Upper lobe of left lung (tissue), 4 donors: ENCODE results near the gene CHIT1.

ENCODE experiments used
- POLR2A ChIP-seq, 4 donors: fragments of 450-650 bp; IDR thresholded peaks; one replicate each; pipeline ENCODE4 v1.5.1; 2016 to 2017; ENCODE audit warnings: antibody characterized with exemption in 4 of 4, mild to moderate bottlenecking in 2 of 4
- POLR2AphosphoS5 ChIP-seq, 2 donors: sonication (generic); formaldehyde crosslinking; IDR thresholded peaks; one replicate each; pipeline ENCODE4 v1.5.1; 2017; ENCODE audit warnings: antibody characterized with exemption in 2 of 2
- TF ChIP-seq, protein P1 (sequence below), 6 experiments: fragments of 450-650 bp in 4 of 6; fragments of 200-600 bp in 2 of 6; sonication (generic) in 2 of 6; IDR thresholded peaks; one replicate each; pipeline ENCODE4 v1.5.1; 2016 to 2019; ENCODE audit warnings: antibody characterized with exemption in 6 of 6

DNA sequence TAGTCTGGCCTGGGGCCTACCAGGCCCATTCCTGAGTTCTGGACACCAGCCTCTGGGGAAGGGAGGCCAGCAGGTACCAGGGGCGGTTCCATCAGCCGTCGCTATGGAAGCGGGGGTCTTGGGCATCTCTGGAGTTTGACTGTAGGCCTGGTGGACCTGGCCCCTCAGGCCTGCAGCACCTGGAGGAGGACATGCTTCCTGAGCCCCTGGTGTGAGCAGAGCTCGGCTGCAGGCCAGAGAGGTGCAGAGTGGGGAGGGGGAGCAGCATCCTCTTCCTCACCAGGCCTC is 61.6 kb downstream of the CHIT1 start:
- TF ChIP-seq POLR2A (IDR thresholded peaks at IDR 0.05) = no peak
- TF ChIP-seq, protein P1, sequence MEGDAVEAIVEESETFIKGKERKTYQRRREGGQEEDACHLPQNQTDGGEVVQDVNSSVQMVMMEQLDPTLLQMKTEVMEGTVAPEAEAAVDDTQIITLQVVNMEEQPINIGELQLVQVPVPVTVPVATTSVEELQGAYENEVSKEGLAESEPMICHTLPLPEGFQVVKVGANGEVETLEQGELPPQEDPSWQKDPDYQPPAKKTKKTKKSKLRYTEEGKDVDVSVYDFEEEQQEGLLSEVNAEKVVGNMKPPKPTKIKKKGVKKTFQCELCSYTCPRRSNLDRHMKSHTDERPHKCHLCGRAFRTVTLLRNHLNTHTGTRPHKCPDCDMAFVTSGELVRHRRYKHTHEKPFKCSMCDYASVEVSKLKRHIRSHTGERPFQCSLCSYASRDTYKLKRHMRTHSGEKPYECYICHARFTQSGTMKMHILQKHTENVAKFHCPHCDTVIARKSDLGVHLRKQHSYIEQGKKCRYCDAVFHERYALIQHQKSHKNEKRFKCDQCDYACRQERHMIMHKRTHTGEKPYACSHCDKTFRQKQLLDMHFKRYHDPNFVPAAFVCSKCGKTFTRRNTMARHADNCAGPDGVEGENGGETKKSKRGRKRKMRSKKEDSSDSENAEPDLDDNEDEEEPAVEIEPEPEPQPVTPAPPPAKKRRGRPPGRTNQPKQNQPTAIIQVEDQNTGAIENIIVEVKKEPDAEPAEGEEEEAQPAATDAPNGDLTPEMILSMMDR (IDR thresholded peaks at IDR 0.05) = no peak
- TF ChIP-seq POLR2AphosphoS5 (IDR thresholded peaks at IDR 0.05) = no peak
